HG02798 (cell line): ENCODE data around the gene LHFPL4.
A peak's percentile ranks its signal among the peaks of the same experiment; 100 is the strongest.
"Not testable (repeated sequence)": the region's sequence is repeated elsewhere in the genome, so short reads cannot be mapped to it uniquely, and the experiment has no call there.

ENCODE experiments used
- ATAC-seq: cut with Tn5 transposase; IDR thresholded peaks from one replicate; pipeline ENCODE4 v1.9.1; 2021; ENCODE audit warnings: mild to moderate bottlenecking; ENCODE audit not compliant: unreplicated experiment, poor library complexity

Gene LHFPL4

DNA sequence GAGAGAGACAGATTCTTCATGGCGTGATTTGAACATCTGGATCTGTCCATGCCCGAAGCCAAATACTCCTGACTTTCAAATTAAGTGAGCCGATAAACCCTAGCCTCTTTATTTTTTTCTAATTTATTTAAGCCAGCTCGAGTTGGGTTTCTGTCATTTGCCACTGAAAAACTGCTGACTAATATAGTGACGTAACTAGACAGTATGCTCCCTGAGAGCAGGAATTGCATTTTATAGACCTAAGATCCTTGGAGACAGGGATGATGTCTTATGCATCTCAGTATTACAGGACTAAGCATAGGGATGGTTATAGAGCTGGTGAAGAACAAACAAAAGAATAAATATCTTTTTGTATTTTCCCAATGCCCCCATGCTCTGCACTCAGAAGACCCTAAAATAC is 4.6 kb downstream of the LHFPL4 start:
- ATAC-seq, result no peak

DNA sequence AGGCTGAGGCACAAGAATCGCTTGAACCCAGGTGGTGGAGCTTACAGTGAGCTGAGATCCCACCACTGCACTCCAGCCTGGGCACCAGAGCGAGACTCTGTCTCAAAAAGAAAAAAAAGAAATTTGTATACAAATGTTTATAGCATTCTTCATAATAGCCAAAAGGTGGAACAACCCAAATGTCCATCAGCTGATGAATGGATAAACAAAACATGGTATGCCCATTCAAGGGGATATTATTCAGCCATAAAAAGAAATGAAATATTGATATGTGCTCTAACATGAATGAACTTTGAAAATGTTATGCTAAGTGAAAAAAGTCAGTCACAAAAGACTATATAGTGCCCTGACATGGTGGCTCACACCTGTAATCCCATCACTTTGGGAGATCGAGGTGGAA is 11.4 kb downstream of the LHFPL4 start:
- ATAC-seq, result no peak

DNA sequence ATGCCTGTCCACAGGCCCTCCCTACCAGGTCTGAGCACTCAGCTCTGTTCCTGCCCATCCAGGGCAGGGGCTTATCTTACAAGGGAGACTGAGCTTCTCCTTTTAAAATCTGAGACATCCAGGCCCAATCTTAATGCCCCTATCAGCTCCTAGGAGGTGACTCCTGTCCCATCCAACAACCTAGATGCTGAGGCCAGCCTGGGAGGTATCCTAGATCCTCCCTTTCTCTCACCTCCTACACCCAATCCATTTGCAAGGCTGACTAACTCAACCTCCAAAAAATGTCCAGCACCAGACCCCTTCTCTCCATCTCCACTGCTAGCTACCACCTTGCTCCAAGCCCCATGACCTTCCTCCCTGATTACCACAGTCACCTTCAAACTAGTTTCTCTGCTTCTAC is 17.4 kb downstream of the LHFPL4 start:
- ATAC-seq, result no peak

DNA sequence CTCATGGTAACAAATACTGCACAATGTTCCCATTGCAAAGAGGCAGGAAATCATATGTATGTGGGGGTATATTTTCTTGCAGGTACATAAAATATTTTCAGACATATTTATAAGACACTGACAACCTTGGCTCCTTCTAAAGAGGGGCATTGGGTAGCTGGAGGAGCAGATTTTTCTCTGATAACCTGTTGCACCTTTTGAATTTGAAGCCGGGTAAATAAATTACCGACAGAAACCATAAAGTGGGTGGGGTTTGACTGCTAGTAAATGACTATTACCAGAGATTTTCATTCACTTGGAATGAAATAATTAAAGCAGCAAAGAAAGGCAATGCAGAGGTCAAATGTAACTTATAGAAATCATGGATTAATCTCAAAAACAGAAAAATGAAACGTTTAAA is 19.2 kb downstream of the LHFPL4 start:
- ATAC-seq, result no peak

DNA sequence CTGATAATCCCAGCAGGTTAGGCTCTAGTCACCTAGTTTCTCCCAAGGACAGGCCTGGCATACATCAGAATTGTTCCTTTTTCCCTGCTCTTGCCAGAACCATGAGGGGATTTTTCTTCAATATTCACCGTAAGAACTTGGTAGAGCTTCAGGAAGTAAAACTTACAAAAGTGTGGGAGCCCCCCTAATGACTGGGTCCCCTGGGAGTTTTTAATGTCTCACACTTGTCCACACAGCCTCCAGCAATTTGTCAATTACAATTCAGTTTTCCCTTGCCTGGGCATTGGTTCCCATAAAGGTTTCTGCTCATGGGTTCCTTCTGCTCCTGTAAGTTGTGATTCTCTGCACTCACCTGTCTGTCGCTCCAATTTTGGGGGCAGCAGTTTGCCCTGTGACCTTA is 28.5 kb downstream of the LHFPL4 start:
- no peak for ATAC-seq

DNA sequence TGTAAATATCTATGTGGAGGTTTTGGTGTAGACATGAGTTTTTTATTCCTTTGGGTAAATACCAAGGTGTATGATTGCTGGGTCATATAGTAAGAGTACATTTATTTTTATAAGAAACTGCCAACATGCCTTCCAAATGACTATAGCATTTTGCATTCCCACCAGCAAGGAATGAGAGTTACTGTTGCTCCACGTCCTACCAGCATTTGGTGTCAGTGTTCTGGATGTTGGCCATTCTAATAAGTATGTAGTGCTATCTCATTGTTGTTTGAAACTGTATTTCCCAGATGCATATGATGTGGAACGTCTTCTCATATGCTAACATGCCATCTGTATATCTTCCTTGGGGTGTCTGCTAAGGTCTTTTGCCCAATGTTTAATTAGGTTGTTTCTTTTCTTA is 38.7 kb downstream of the LHFPL4 start:
- ATAC-seq, result no peak

DNA sequence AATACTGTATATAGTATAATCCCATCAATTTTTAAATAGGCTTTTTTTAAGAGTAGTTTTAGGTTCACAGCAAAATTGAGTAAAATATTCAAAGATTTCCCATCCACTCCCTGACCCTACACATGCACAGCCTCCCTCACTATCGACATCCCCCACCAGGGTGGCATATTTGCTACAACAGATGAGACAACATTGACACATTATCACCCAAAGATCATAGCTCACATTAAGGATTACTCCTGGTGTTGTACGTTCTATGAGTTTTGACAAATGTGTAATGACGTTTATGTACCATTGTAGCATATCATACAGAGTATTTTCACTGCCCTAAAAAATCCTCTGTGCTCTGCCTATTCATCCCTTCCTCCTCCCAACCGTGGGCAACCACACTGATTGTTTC is 39.3 kb downstream of the LHFPL4 start:
- no peak for ATAC-seq

DNA sequence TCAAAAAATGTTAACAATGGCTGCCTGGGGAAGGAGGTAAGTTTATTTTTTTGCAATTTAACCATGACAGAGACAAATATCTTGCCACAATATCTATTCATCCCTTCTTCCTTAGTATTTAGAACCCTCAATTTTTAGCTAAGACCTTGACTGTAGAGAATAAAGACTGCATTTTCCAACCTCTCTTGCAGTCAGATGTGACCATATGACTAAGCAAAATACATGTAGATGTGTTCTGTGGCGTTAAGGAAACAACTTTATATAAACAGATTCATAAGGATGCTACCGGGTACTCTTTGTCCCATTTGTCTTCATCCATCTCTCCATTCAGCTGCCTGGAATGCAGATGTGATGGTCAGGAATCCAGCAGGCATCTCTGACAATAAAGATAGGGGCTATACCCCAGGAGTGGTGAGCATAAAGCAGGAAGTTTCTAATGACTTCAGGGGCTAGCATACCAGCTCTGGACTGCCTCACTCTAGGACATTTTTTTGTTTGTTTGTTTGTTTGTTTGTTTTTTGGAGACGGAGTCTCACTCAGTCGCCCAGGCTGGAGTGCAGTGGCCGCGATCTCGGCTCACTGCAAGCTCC is 41.1 kb downstream of the LHFPL4 start:
- ATAC-seq, result no peak

DNA sequence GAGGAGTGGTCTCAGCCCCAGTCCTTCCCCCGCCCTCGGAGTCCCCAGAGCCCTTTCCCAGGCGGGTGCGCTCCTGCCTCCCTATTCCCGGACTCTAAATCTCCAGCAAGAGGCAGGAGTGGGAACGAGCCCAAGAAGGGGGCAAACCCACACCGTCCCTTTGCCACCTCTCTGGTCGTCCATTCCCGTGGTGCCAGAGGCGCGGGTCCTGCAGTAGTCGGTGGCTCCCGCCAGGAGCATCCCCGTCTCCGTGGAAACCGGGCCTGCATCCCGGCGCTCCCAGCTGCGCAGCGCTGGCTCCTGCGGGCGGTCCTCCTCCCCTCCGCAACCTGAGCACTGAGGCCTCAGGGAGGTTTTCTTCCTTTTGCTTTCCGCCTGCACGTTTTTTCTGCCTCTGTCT is 44.8 kb downstream of the LHFPL4 start:
- no peak for ATAC-seq

DNA sequence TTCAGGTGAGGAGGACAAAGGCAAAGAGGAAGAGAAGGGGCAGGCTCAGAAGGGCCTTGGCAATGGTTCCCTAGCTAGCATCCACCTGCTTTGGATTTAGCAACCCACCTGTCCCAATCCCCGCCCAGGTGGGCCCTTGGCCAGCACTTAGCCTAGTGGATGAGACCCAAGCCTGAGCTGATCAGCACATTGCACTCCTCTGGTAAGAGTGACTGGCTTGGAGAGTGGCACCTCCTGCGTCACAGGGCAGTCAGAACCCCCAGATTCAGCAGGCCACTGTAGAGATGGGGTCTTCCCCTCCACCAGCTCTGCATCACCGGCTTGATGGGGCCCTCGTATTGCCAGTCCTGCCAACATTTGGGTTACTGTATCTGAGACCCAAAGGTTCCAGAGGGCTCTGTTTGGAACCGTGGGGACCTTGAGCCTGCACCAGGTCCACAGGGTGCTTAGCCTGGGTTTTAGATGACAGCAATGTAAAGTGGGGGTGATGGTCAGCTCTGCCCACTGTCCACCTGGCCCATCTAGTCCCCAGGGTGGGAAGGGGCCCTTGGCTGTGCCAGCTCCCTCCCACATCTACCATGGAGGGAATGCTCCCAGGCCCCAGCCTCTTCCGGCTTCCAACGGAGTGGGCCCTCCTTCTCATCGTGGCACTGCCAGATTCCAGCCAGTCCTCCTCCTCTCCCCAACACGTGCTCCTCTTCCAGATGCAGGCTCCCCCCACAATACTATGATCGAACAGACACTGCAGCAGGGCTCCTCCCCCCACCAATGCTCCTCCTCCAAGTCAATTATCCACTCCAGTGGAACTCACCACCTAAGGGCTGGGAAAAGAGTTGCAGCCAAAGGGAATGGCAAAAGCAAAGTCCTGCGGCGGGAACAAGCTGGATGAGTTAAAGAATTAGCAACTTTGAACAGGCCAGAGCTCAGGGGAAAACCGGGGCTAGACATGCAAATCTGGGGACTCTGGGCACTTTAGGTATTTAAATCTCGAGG is 45.7 kb downstream of the LHFPL4 start:
- ATAC-seq, result no peak

DNA sequence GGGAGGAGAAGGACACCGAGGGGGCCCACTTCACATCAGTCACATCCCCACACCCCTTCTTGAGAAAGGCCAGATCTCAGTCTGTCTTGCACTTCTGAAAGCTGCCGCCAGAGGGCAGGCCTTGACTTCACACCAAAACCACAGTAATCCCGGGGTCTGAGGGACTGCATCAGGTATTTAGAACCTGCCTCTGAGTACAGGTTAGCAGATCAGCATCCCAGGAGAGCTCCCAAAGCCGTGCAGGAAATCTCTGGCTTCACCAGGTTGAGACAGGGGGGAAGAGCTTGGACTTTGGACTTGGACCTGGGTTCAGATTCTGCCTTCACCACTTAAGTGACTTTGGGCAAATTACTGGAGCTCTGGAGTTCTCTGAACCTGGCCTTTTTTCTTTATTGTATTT is 50.3 kb downstream of the LHFPL4 start:
- peak; percentile 58 for ATAC-seq

DNA sequence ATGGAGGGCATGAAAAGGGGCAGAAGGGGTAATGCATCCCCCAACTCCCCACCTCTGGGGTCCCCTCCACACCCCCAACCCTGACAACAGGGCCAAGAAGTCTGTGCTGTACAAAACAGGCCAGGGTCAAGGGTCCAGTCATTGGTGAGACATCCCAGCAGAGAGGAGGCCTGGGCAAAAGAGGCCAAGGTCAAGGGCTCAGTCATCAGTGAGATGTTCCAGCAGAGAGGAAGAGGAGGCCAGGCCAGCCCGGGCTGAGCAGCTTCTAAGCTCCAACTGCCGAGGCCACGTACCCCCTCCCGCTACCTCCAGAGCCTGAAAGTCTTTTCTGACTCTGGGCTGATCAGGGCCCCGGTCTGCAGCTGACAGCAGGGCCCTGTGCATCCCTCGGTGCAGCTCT is 52.4 kb downstream of the LHFPL4 start:
- ATAC-seq, result no peak

DNA sequence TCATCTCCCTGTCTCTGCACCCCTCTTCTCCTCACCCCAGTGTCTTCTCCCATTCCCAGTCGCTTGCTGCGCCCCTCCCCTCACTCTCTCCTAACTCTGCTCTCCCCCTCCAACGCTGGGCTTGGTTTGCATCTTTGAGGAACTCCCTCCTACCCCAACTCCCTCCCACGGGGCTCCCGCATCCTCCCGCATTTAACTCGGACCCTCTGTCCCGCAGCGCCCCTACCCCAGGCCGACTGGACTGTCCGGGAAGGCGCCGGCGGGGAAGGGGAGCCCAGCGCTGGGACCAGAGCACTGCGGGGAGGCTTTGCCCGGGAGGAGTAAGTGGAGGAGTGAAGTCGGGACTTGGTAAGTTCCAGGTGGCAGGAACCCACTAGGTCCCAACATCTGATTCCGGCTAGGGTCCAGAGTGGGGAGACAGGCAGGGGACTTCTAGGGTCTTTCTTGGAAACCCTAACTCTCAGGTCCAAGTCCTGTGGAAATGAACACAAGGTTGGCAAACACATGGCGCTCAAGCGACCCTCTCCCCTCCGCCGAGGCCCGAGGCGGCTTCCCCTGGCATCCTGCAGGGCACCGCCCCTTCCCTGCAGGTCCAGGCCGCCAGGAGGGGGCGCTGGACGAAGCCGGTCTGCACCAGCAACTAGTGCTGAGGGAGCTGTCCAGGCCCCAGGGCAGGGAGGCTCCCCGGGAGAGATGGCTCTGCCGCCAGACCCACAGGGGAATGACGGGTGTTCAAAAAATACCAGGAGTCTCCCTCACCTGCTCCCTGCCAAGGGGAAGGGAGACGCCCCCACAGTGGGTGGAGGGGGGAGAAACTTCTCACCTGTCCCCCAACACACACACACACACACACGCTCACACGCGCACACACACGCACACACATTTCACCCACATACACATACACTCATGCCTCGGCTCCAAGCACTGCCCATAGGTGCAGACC is 53.2 kb downstream of the LHFPL4 start:
- ATAC-seq, result no peak

DNA sequence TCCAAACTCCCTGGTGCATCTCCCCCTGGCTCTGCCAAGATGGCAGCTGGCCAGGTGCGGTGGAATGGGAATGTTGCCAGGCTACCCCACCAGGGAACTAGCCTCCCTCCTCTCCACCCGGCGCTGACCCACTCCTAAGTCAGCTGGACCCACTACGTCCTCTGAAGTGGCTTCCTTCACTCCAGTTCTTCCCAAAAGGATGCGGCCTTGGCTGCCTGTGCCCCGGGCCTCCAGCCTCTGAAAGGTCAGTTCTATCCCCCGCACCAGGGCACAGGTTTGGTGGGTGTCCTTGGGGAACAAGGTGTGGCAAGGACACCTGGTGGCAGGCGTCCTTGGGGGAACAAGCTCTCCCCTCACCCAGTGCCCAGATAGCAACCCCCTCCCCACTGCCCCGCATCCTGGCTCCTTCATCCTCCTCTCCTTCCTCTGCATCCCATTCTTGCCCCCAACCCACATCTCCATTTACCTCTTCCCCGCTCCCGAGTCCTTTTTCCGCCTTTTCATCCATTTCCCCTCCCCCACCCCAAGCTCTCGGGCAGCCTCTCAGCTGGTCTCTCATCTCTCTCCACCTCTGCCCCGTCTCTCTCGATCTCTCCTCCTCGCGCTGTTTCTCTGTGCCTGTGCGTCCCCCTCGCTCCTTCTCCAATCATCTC is 54.0 kb downstream of the LHFPL4 start:
- ATAC-seq, result no peak

DNA sequence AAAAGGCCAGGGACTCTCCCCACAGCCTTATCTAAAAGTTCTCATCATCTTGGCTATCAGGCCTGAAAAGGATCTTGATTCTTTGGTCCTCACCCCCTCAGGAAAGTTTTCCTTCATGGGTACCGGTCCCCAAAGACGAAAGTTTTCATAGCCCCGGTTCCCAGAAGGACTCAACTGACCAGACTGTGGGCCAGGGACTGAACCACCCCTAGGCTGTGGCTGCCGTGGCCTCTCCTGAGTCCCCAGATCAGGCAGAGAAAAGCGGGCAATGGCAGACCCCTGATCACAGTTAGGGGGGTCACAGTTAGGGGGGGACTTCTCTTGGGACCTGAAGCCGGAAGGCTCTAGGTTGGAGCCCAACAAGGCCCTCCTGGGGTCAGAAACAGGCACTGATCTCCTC is 54.8 kb downstream of the LHFPL4 start:
- no peak for ATAC-seq

DNA sequence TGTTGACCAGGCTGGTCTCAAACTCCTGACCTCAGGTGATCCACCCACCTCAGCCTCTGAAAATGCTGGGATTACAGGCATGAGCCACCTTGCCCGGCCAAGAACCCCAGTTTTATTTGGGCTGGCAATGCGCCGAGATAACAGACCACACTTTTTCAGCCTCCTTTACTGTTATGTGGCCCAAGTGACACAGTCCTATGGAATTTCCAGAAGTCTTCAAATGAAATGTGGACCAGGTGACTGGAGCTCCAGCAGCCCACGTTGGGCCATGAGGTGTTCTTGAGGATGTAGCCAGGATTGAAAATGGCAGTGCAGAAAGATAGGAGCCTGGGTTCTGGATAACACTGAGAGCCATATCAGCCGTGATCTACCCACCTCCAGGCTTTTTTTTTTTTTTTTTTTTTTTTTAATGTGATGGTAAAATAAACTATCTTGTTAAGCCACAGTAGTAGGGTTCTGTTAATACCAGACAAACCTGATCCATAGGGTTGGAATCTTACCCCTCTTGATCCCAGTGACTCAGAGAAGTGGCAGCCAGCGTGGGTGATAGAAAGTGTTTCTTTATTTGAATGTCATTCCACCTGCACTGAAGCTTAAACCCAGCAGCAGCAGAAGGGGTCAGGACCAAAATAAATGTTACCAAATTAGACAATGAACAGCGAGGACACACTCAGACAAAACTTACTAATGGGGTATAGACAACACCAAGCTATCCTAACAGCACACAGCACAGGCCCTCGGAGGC is 55.6 kb downstream of the LHFPL4 start:
- ATAC-seq, result no peak

DNA sequence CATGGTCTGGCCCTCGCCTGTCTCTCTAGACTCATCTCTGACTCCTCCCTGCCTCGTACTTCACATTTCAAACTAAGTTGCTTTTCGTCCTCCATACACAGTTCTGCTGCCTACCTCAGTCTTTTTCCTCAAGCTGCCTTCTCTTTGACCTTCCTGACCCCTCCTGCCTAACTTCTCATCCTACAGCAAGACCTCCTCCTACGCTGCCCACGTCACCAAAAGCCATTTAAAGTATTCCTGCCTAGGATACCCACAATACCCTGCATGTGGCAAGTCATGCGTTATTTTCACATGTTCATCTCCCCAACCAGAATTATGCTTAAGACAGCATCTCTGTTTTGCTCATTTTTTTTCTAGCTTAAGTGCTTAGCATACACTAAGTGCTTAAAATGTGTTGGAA is 56.7 kb downstream of the LHFPL4 start:
- ATAC-seq, result no peak

DNA sequence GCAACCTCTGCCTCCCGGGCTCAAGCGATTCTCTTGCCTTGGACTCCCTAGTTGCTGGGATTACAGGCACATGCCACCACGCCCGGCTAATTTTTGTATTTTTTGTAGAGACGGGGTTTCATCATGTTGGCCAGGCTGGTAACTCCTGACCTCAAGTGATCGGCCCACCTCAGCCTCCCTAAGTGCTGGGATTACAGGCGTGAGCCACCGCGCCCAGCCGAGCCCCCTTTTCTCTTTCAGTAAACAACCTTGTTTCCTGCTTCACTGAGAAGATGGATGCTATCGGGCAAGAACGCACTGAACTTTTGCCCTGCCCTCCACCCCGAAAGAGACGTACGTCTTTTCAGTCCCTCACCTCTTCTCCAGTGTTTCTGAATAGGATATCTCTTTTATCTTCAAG is 59.6 kb downstream of the LHFPL4 start:
- ATAC-seq, result not testable (repeated sequence)

DNA sequence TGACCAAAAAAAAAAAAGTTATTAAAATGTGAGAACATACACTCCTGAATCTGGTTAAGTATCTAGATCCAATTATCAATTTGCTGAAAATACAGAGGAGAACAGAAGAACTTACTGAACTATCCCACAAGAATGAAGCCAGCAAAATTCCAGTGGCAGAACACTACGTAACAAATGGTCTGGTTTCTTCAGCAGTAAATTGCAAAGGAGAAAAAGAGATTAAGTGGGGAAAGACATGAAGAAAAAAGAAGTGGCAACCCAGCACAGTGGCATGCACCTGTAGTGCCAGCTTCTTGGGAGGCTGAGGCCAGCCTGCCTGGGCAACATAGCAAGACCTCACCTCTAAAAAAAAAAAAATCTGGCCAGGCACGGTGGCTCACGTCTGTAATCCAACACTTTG is 62.1 kb downstream of the LHFPL4 start:
- ATAC-seq, result no peak

DNA sequence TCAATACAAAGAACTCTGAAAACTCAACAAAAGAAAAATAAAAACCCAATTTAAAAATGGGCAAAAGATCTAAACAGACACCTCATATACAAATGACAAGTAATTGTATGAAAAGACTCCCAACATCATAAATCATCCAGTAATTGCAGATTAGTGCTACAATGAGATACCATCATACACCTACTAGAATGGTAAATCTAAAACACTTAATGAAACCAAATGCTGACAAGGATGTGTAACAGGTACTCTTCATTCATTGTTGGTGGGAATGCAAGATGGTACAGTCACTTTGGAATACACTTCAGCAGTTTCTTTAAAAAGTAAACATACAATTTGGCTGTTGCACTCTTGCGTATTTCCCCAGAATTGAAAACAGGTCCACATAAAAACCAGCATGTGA is 68.4 kb downstream of the LHFPL4 start:
- no peak for ATAC-seq
